Measurements from ENCODE around the gene BEGAIN. TPM values are rescaled to one million over a fixed set of nuclear protein-coding genes. Genes with fewer than 3 reads are reported as not detected.

Gene BEGAIN
- total RNA-seq, 3 donors from 2014 or later, result 0.64 to 4.1 (median 2.0) TPM

GRCh38 chr14:100530270-100531072 lies 56.7 kb downstream of the BEGAIN start:
- H3K36me3 ChIP-seq, result peaks cover 4% of the 10 kb centered on the region
- H3K4me3 ChIP-seq, result no peak overlapping the region
- intact Hi-C loops (cut with DNase I; ENCODE audit: low total_unique reads), result no loop called here
- peaks cover 8 to 23% of the 10 kb centered on the region in 2 donors for H3K4me1 ChIP-seq
- DNase-seq (ENCODE audit: low spot score in 2 of 2), result no peak
- TF ChIP-seq CTCF (IDR thresholded peaks at IDR 0.05) (no peak), POLR2AphosphoS5 (IDR thresholded peaks at IDR 0.05) (no peak), POLR2A (IDR thresholded peaks at IDR 0.05) (no peak)
- no peak overlapping the region for H3K27ac ChIP-seq
- H3K27me3 ChIP-seq, result no peaks in the 10 kb centered on the region
- H3K9me3 ChIP-seq, result no peaks in the 10 kb centered on the region

GRCh38 chr14:100529561-100530031 lies 57.6 kb downstream of the BEGAIN start:
- no peaks in the 10 kb centered on the region for H3K27me3 ChIP-seq
- H3K9me3 ChIP-seq, result no peaks in the 10 kb centered on the region
- peak in 1 of 2 donors; percentile 45 for DNase-seq (ENCODE audit: low spot score in 2 of 2)
- no peak for TF ChIP-seq CTCF (IDR thresholded peaks at IDR 0.05)
- no peak for TF ChIP-seq POLR2AphosphoS5 (IDR thresholded peaks at IDR 0.05)
- TF ChIP-seq POLR2A (IDR thresholded peaks at IDR 0.05), result no peak
- peaks cover 8 to 17% of the 10 kb centered on the region in 2 donors for H3K4me1 ChIP-seq
- intact Hi-C loops (cut with DNase I; ENCODE audit: low total_unique reads), result loop anchor here (5.0 kb wide), 1 partner anchor 933 kb away; no protein-coding TSS in a partner anchor
- peaks cover 4% of the 10 kb centered on the region for H3K36me3 ChIP-seq
- no peak overlapping the region for H3K27ac ChIP-seq
- H3K4me3 ChIP-seq, result no peak overlapping the region

- H3K4me1 ChIP-seq, result peaks cover 7 to 12% of the 10 kb centered on the region in 2 donors
Observed at GRCh38 chr14:100528962-100529560, 58.2 kb downstream of the BEGAIN start.

GRCh38 chr14:100526632-100527031 lies 60.6 kb downstream of the BEGAIN start:
- no peaks in the 10 kb centered on the region for H3K4me1 ChIP-seq
- peak in 1 of 2 donors; percentile 18 for DNase-seq (ENCODE audit: low spot score in 2 of 2)
- no peak for TF ChIP-seq POLR2AphosphoS5 (IDR thresholded peaks at IDR 0.05)
- no peak for TF ChIP-seq CTCF (IDR thresholded peaks at IDR 0.05)
- TF ChIP-seq POLR2A (IDR thresholded peaks at IDR 0.05), result no peak
- peaks cover 4% of the 10 kb centered on the region for H3K36me3 ChIP-seq
- no peaks in the 10 kb centered on the region for H3K27me3 ChIP-seq
- intact Hi-C loops (cut with DNase I; ENCODE audit: low total_unique reads), result loop anchor here (5.0 kb wide), 1 partner anchor 936 kb away; no protein-coding TSS in a partner anchor
- H3K27ac ChIP-seq, result no peak overlapping the region
- H3K4me3 ChIP-seq, result no peak overlapping the region
- no peaks in the 10 kb centered on the region for H3K9me3 ChIP-seq

More at GRCh38 chr14:100528962-100529560, 58.2 kb downstream of the BEGAIN start:
- Histone ChIP-seq H3K27me3 (no peaks in the 10 kb centered on the region), H3K27ac (no peak overlapping the region), H3K36me3 (peaks cover 4% of the 10 kb centered on the region), H3K4me3 (no peak overlapping the region), H3K9me3 (no peaks in the 10 kb centered on the region)
- no peak for DNase-seq (ENCODE audit: low spot score in 2 of 2)
- intact Hi-C loops (cut with DNase I; ENCODE audit: low total_unique reads), result loop anchor here (5.0 kb wide), 1 partner anchor 933 kb away; no protein-coding TSS in a partner anchor
- no peak for TF ChIP-seq CTCF (IDR thresholded peaks at IDR 0.05)
- TF ChIP-seq POLR2A (IDR thresholded peaks at IDR 0.05), result no peak
- TF ChIP-seq POLR2AphosphoS5 (IDR thresholded peaks at IDR 0.05), result no peak

- TF ChIP-seq CTCF (IDR thresholded peaks at IDR 0.05), result no peak
- H3K27me3 ChIP-seq, result no peaks in the 10 kb centered on the region
- no peaks in the 10 kb centered on the region for H3K4me1 ChIP-seq
- H3K36me3 ChIP-seq, result peaks cover 4% of the 10 kb centered on the region
- H3K27ac ChIP-seq, result no peak overlapping the region
- H3K4me3 ChIP-seq, result no peak overlapping the region
- intact Hi-C loops (cut with DNase I; ENCODE audit: low total_unique reads), result loop anchor here (5.0 kb wide), 1 partner anchor 936 kb away; no protein-coding TSS in a partner anchor
- no peak for DNase-seq (ENCODE audit: low spot score in 2 of 2)
- no peaks in the 10 kb centered on the region for H3K9me3 ChIP-seq
Observed at GRCh38 chr14:100526057-100526456, 61.2 kb downstream of the BEGAIN start.

All from breast epithelium (tissue), 4 donors.